ENCODE measurements around the gene ARL5C. TPM values are rescaled to one million over a fixed set of nuclear protein-coding genes. Genes with fewer than 3 reads are reported as not detected.
A peak's percentile ranks its signal among the peaks of the same experiment; 100 is the strongest.

The ARL5C gene
- total RNA-seq, 4 donors from 2014 or later: not detected

DNA sequence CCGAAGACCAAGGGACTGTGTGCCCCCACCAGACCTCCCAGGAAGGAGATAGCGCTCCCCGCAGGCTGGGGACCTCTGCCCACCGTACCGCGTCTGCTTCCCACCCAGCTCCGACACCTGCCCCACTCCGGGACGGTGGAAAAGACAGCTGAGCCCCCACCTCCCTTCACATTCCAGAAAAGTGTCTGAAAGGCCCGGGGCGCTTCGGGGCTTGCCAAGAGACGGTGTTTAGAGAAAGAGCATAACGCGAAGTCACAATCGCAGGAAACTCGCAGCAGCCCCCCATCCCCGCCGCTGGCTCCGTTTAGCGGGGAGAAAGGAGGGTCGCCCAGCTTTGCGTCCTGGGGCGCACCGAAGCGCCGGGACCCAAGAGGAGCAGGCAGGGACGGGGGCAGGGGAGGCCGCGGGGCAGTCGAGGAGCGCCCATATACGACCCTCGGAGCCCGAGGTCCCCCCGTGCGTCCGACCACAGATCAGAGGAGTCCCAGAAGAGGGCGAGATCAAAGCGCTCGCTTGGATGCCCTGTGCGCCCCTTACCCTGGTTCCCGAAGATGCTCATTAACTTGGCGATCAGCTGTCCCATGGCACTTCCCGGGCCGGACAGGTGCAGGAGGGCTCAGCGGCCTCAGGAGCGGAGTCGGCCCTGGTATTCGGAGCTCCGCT is 652 bp downstream of the ARL5C start:
- peak overlapping the region in 1 of 3 donors; percentile 36 for H3K4me3 ChIP-seq (replicated peaks in 1 of 3)
- H3K27me3 ChIP-seq: peaks cover 4% of the 10 kb centered on the region
- no peaks in the 10 kb centered on the region for H3K9me3 ChIP-seq
- H3K4me1 ChIP-seq: peaks cover 9 to 12% of the 10 kb centered on the region in 2 donors
- H3K36me3 ChIP-seq: no peaks in the 10 kb centered on the region
- DNase-seq: no peak
- TF ChIP-seq CTCF (IDR thresholded peaks at IDR 0.05) (no peak), POLR2A (IDR thresholded peaks at IDR 0.05) (no peak)
- H3K27ac ChIP-seq: no peak overlapping the region
- WGBS, 2 donors: 0 to 7% methylated on average over 2 to 30 of the region's 51 CpGs
- intact Hi-C loops (cut with DNase I): loop anchor here (10.0 kb wide), 1 partner anchor 79 kb away; no protein-coding TSS in a partner anchor

DNA sequence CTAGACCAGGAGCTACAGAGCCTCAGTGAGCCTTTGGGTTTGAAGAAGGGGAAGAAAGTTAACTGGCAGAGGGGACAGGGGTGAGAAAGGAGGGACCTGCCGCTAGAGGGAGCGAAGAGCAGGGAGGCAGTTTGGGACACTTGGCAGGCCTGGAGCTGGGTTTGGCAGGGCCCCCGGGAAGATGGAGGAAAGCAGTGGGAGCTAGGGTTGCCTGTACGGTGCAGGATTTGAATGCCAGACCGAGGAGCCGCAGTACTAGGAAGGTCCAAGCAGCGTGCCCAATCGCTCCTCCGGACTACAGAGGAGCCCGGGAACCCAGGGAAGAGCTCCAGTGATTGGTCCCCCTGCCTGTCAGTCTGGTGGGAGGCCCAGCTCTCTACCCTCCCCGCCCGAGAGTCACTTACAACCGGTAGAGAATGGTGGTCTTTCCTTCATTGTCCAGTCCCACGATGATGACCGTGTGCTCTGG is 1.3 kb downstream of the ARL5C start:
- 0 to 3% methylated on average over 7 to 14 of the region's 15 CpGs for WGBS, 2 donors
- Histone ChIP-seq H3K27me3 (peaks cover 4% of the 10 kb centered on the region), H3K27ac (no peak overlapping the region), H3K4me3 (replicated peaks in 1 of 3) (peak overlapping the region in 1 of 3 donors; percentile 36), H3K4me1 (peaks cover 9 to 12% of the 10 kb centered on the region in 2 donors), H3K9me3 (no peaks in the 10 kb centered on the region), H3K36me3 (no peaks in the 10 kb centered on the region)
- intact Hi-C loops (cut with DNase I): loop anchor here (10.0 kb wide), 1 partner anchor 80 kb away; no protein-coding TSS in a partner anchor
- TF ChIP-seq CTCF (IDR thresholded peaks at IDR 0.05) (peak; percentile 21 to 75 (median 60)), POLR2A (IDR thresholded peaks at IDR 0.05) (no peak)
- DNase-seq: peak; percentile 74 to 75

GRCh38 chr17:39161962-39162361 is 4.0 kb downstream of the ARL5C start:
- Histone ChIP-seq H3K36me3 (no peaks in the 10 kb centered on the region), H3K9me3 (no peaks in the 10 kb centered on the region), H3K4me1 (peaks cover 9 to 12% of the 10 kb centered on the region in 2 donors), H3K4me3 (replicated peaks in 1 of 3) (no peak overlapping the region), H3K27ac (no peak overlapping the region), H3K27me3 (peaks cover 4% of the 10 kb centered on the region)
- DNase-seq: no peak
- TF ChIP-seq POLR2A (IDR thresholded peaks at IDR 0.05): no peak
- 73 to 80% methylated on average over 2 of the region's 2 CpGs for WGBS, 2 donors
- intact Hi-C loops (cut with DNase I): loop anchor here (10.0 kb wide), 1 partner anchor 83 kb away; no protein-coding TSS in a partner anchor

GRCh38 chr17:39158623-39159022 is 7.3 kb downstream of the ARL5C start:
- TF ChIP-seq CTCF (IDR thresholded peaks at IDR 0.05) (no peak), POLR2A (IDR thresholded peaks at IDR 0.05) (no peak)
- intact Hi-C loops (cut with DNase I): no loop called here
- no peaks in the 10 kb centered on the region for H3K27me3 ChIP-seq
- H3K36me3 ChIP-seq: no peaks in the 10 kb centered on the region
- no peaks in the 10 kb centered on the region for H3K9me3 ChIP-seq
- 89 to 93% methylated on average over 2 of the region's 2 CpGs for WGBS, 2 donors
- DNase-seq: no peak
- H3K27ac ChIP-seq: no peak overlapping the region
- no peaks in the 10 kb centered on the region for H3K4me1 ChIP-seq
- H3K4me3 ChIP-seq (replicated peaks in 1 of 3): no peak overlapping the region

DNA sequence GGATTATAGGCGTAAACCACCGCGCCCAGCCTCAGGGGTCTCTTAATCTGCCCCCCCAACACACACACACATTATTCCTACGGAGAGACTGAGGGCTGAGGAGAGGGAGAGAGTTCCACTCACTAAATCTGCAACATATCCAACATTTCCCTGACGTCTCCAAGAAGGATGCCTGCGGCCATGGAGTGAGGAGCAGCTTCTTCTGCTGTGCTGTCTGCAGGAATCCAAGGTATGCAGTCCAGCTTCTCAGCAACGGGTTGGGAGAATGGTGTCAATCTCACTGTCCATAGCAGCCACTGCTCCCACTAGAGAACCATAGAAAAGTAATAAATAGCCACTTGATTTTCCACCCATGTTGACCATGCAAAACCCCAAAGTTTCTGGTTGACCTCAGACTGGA is 9.5 kb downstream of the ARL5C start:
- intact Hi-C loops (cut with DNase I): no loop called here
- Histone ChIP-seq H3K4me1 (peaks cover 10 to 13% of the 10 kb centered on the region in 2 donors), H3K36me3 (no peaks in the 10 kb centered on the region), H3K9me3 (no peaks in the 10 kb centered on the region), H3K27me3 (no peaks in the 10 kb centered on the region), H3K27ac (no peak overlapping the region), H3K4me3 (replicated peaks in 1 of 3) (no peak overlapping the region)
- TF ChIP-seq CTCF (IDR thresholded peaks at IDR 0.05) (no peak), POLR2A (IDR thresholded peaks at IDR 0.05) (no peak)
- no peak for DNase-seq
- WGBS, 2 donors: 68 to 76% methylated on average over 7 of the region's 7 CpGs

Measured in thyroid gland (tissue), 4 donors.